ENCODE data around the gene AMZ2.
"Not testable (repeated sequence)": the region's sequence is repeated elsewhere in the genome, so short reads cannot be mapped to it uniquely, and the experiment has no call there.

Gene AMZ2

DNA sequence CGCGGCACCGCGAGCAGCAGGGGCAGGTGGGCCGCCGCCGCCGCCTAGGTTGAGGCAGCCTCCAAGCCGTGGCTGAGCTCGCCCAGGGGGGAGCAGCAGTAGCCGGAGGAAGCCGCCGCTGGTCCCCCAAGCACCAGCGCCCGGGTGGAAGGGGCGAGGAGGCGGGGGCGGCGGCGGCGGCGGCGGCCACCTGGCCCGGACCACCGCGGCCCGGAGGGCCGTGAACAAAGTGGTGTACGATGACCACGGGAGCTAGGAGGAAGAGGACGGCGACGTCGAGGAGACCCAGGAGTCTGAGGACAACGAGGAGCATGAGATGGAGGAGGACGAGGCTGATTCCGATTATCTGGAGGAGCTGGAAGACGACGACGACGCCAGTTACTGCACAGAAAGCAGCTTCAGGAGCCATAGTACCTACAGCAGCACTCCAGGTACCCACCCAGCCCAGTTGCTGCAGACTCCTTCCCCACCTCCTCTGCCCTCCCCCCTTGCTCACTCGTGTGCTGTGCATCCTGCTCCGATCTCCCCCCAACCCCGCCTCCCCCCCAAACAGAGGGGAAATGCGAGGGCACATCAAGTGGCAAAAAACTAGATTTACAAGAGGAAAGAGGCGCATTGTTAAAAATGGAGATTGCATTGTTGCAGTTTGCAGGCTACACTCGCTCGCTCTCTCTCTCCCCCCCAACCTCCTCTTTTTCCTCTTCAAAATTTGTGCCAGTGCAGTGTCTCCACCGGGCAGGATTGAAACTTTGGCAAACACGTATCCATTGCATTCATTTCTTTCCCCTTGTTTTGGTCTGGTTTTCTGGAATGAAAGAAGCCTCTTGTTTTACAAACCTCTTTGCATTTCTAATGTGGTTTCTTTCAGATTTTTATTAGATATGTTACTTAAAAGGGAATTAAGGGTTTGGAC, 41.8 kb upstream of the AMZ2 start:
- H3K9ac ChIP-seq, result peak overlapping the region; percentile 88
- peaks cover 32% of the 10 kb centered on the region for H3K27me3 ChIP-seq
- peaks cover 32% of the 10 kb centered on the region for H3K36me3 ChIP-seq
- peak overlapping the region; percentile 95 for H3K27ac ChIP-seq
- H3K4me2 ChIP-seq, result peak overlapping the region; percentile 87
- H4K20me1 ChIP-seq, result no peaks in the 10 kb centered on the region
- no peaks in the 10 kb centered on the region for H3K9me3 ChIP-seq
- no peak for TF ChIP-seq Cebpa-rat (IDR thresholded peaks at IDR 0.05)
- peak overlapping the region; percentile 87 for H3K4me3 ChIP-seq
- H3K4me1 ChIP-seq, result peaks cover 36% of the 10 kb centered on the region

- no peak for TF ChIP-seq Cebpa-rat (IDR thresholded peaks at IDR 0.05)
- peak overlapping the region; percentile 87 for H3K4me2 ChIP-seq
- H3K9ac ChIP-seq, result 0 out of 2 replicates have a peak overlapping the region, but pooled peaks have one; percentile 51
- H3K27ac ChIP-seq, result peak overlapping the region; percentile 40
- no peaks in the 10 kb centered on the region for H3K9me3 ChIP-seq
- peak overlapping the region; percentile 87 for H3K4me3 ChIP-seq
- H3K36me3 ChIP-seq, result peaks cover 42% of the 10 kb centered on the region
- peaks cover 45% of the 10 kb centered on the region for H3K4me1 ChIP-seq
- H3K27me3 ChIP-seq, result peaks cover 16% of the 10 kb centered on the region; the same call in 1 of the 2 replicates
- H4K20me1 ChIP-seq, result no peaks in the 10 kb centered on the region
Measured at GRCh38 chr17:68207651-68208253, 40.1 kb upstream of the AMZ2 start.

DNA sequence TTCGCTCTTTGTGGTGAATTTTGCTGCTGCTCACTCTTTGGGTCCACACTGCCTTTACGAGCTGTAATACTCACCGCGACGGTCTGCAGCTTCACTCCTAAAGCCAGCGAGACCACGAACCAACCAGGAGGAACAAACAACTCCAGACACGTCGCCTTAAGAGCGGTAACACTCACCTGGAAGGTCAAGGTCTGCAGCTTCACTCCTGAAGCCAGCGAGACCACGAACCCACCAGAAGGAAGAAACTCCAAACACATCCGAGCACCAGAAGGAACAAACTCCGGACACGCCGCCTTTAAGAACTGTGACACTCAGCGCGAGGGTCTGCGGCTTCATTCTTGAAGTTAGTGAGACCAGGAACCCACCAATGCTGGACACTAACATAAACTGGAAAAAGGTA, 39.2 kb upstream of the AMZ2 start:
- not testable (repeated sequence) for H3K9ac ChIP-seq, H3K4me3 ChIP-seq, H3K27ac ChIP-seq, H4K20me1 ChIP-seq, H3K9me3 ChIP-seq
- H3K36me3 ChIP-seq, result peaks cover 42% of the 10 kb centered on the region
- peaks cover 54% of the 10 kb centered on the region for H3K4me1 ChIP-seq
- H3K4me2 ChIP-seq, result peak overlapping the region; percentile 19; the same call in 1 of the 2 replicates
- peaks cover 11% of the 10 kb centered on the region; the same call in 1 of the 2 replicates for H3K27me3 ChIP-seq

GRCh38 chr17:68209191-68209900, 38.5 kb upstream of the AMZ2 start:
- not testable (repeated sequence) for H3K27me3 ChIP-seq, H3K9me3 ChIP-seq, H3K27ac ChIP-seq, H4K20me1 ChIP-seq, H3K9ac ChIP-seq, H3K4me3 ChIP-seq, H3K4me2 ChIP-seq
- H3K4me1 ChIP-seq, result peaks cover 60% of the 10 kb centered on the region
- peaks cover 42% of the 10 kb centered on the region for H3K36me3 ChIP-seq

DNA sequence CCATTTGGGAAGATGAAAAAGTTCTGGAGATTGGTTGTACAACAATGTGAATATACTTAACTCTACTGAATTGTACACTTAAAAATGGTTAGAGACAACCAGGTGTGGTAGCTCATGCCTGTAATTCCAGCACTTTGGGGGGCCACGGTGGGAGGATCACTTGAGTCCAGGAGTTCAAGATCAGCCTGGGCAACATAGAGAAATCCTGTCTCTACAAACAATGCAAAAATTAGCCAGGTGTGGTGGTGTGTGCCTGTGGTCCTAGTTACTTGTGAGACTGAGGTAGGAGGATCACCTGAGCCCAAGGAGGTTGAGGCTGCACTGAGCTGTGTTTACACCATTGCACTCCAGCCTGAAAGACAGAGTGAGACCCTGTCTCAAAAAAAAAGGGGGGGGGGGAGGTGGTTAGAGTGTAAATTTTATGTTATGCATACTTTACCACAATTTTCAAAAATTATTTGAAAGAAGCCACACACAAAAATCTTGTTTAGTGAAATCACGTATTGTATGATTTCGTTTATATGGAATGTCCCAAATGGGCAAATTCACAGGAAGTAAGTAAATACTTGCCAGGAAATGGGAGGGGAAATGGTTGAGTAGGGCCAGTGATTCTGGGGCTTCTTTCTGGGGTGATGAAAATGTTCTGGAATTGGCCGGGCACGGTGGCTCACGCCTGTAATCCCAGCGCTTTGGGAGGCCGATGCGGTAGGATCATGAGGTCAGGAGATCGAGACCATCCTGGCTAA, 37.1 kb upstream of the AMZ2 start:
- H3K4me2 ChIP-seq, result peak overlapping the region; percentile 27
- H3K27me3 ChIP-seq, result no peaks in the 10 kb centered on the region
- H3K9ac ChIP-seq, result no peak overlapping the region
- no peak overlapping the region for H3K4me3 ChIP-seq
- no peaks in the 10 kb centered on the region for H4K20me1 ChIP-seq
- H3K27ac ChIP-seq, result no peak overlapping the region
- TF ChIP-seq Cebpa-rat (IDR thresholded peaks at IDR 0.05), result no peak
- H3K9me3 ChIP-seq, result no peaks in the 10 kb centered on the region
- peaks cover 48% of the 10 kb centered on the region for H3K36me3 ChIP-seq
- H3K4me1 ChIP-seq, result peaks cover 63% of the 10 kb centered on the region

DNA sequence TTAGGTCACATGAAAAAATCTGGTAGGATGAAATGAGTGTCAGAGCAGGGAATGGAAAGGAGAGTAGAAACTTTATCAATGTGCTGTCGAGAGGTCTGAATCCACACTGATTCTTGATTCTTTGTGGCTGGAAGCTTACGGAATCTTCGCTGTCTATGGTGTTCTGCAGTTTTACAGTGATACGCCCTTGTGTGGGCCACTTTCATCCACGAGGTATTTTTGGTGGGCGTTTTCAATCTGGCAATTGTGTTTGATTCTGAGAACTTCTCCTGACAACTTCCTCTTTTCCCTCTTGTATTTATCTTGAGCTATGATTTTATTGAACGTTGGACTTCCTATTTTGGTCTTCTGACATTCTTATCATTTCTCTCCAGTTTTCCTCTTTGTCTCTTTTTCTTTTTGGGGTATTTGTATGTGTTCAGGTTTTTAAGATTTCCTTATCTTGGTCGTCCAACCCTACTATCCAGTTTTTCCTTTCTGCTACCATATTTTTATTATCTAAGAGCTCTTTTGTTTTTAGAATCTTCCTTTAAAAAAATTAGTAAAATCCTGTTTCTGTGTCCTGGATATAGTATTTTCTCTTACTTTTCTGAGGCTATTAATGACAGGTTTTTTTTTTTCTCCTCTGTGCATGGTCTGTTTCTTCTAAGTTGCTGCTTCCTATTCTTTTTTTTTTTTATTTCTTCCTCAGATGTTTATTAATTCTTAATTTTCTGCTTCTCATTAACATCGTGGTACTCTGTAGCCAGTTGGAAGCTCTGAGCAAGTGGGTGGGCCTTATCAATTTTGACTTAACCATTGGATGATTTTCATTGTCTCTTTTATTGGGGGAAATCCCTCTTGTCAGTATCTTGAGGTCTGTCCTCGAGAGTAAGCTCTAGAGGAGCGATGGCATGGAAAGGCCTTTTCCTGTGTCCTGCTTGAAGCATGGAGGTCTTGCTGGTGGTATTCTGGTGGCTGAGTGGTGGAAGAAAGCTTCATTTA, 34.1 kb upstream of the AMZ2 start:
- Histone ChIP-seq H3K27ac (peak overlapping the region; percentile 41; the same call in 1 of the 2 replicates), H3K4me2 (peak overlapping the region; percentile 57)

DNA sequence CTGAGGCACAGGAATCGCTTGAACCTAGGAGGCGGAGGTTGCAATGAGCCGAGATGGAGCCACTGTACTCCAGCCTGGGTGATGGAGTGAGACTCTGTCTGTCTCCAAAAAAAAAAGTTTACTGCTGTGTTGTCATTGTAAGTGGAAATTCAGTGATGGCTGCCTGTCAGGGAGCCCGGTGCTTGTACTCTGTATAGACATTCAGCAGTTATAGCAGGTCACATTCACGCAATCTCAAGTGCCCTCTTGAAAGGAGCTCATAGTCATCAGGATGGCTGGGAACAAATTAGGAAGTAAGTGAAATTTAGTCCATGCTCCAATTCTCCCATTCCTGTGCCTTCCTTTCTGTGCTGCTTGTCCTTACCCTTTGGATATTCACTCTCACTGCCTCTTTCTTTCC, 32.4 kb upstream of the AMZ2 start:
- H3K27ac ChIP-seq, H3K9ac ChIP-seq, H3K9me3 ChIP-seq, H3K4me3 ChIP-seq, H3K4me2 ChIP-seq, H3K27me3 ChIP-seq, H4K20me1 ChIP-seq: not testable (repeated sequence)
- peaks cover 44% of the 10 kb centered on the region for H3K36me3 ChIP-seq
- peaks cover 40% of the 10 kb centered on the region for H3K4me1 ChIP-seq

More for the DNA sequence above, 34.1 kb upstream of the AMZ2 start:
- Histone ChIP-seq H3K36me3 (peaks cover 50% of the 10 kb centered on the region), H3K9ac (0 out of 2 replicates have a peak overlapping the region, but pooled peaks have one; percentile 24), H3K4me1 (peaks cover 46% of the 10 kb centered on the region)
- H3K9me3 ChIP-seq, H3K27me3 ChIP-seq, H4K20me1 ChIP-seq, H3K4me3 ChIP-seq: not testable (repeated sequence)

GRCh38 chr17:68219429-68219828, 28.4 kb upstream of the AMZ2 start:
- H3K36me3 ChIP-seq, result peaks cover 32% of the 10 kb centered on the region
- H3K9me3 ChIP-seq, H3K4me2 ChIP-seq, H3K4me3 ChIP-seq, H3K9ac ChIP-seq, H3K27ac ChIP-seq, H4K20me1 ChIP-seq, H3K27me3 ChIP-seq: not testable (repeated sequence)
- H3K4me1 ChIP-seq, result peaks cover 12% of the 10 kb centered on the region

GRCh38 chr17:68220186-68220585, 27.7 kb upstream of the AMZ2 start:
- not testable (repeated sequence) for H3K27me3 ChIP-seq, H3K27ac ChIP-seq, H4K20me1 ChIP-seq, H3K4me2 ChIP-seq, H3K9ac ChIP-seq, H3K9me3 ChIP-seq, H3K4me3 ChIP-seq
- peaks cover 13% of the 10 kb centered on the region for H3K4me1 ChIP-seq
- H3K36me3 ChIP-seq, result peaks cover 27% of the 10 kb centered on the region

- not testable (repeated sequence) for H3K27ac ChIP-seq, H3K27me3 ChIP-seq, H4K20me1 ChIP-seq, H3K9ac ChIP-seq, H3K9me3 ChIP-seq, H3K4me2 ChIP-seq, H3K4me3 ChIP-seq
- peaks cover 27% of the 10 kb centered on the region for H3K36me3 ChIP-seq
- peaks cover 19% of the 10 kb centered on the region for H3K4me1 ChIP-seq
Measured at GRCh38 chr17:68220786-68221185, 27.1 kb upstream of the AMZ2 start.
